Nucleus accumbens (tissue), 56 donors: Measurements from ENCODE around the gene CUEDC2.
"Not testable (repeated sequence)": the region's sequence is repeated elsewhere in the genome, so short reads cannot be mapped to it uniquely, and the experiment has no call there.

Experiments
- DNase-seq, 56 donors: peaks; one replicate each; lab custom pipeline; 2025; lab: John Stamatoyannopoulos, UW

Gene CUEDC2

GRCh38 chr10:102455893-102456471 is 23.6 kb upstream of the CUEDC2 start:
- DNase-seq, result no peak

- not testable (repeated sequence) for DNase-seq
These were observed 22.5 kb upstream of the CUEDC2 start for GRCh38 chr10:102454662-102455487.

DNA sequence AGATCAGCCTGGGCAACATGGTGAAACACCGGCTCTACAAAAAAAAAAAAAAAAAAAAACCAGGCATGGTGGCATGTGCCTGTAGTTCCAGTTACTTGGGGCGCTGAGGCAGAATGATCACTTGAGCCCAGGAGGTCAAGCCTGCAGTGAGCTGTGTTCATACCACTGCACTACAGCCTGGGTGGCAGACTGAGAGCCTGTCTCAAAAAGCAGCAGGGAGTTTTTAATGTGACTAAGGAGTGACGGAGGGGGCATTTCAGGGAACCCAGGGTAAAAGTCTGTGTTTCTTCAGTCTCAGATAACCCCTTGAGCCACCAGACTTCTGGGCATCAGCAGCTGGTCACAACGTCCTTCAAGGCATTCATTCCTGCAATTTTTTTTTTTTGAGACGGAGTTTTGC is 21.1 kb upstream of the CUEDC2 start:
- no peak for DNase-seq

GRCh38 chr10:102452672-102453340 is 20.4 kb upstream of the CUEDC2 start:
- peak in 13 of 56 donors; percentile 7 to 39 (median 17) for DNase-seq

DNA sequence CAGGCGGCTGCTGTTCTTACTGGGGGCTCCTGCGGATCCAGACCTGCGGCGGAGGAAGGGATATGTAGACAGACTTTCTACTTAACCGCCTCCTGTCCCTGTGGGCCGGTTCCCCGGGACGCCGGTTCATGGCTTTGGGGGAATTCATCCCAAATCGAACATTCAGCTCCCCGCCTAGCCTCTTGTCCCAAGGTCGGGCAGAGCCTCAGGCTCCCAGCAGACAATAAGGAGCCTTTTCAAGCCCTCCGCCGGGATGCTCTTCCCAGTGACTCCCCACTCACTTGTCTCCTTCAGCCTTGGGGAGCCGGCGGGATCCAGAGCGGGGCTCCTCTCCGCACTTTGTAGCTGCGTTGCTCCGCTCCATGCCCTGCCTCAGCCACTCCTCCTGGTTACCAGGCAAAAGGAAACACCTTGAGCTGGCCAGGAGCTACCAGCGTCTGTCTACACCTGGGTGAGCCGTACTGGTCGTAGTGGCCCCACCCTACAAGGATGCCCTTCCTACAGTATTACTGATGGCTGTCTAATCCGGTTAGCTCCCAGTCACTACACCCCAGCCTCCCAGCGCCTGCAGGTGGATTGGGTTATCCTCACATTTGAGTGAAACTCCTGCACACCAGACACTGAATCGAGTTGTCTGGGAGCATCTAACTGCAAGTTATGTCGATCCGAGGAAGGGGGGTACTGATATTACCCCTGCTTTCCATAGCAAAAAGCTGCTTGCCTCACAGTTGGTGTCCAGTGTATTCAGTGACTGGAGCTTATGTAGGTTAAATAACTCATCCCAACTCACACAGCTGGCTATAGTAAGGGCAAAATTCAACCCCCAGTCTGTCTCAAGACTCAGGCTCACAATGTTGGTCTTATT is 19.0 kb upstream of the CUEDC2 start, which contains the start of gene C10orf95:
TSS of gene C10orf95 (minus strand) at position 439 of the 865 bp plus-strand sequence. CDS start 450 bp downstream, outside the sequence.
- peak in 6 of 56 donors; percentile 20 to 44 (median 40) for DNase-seq

DNA sequence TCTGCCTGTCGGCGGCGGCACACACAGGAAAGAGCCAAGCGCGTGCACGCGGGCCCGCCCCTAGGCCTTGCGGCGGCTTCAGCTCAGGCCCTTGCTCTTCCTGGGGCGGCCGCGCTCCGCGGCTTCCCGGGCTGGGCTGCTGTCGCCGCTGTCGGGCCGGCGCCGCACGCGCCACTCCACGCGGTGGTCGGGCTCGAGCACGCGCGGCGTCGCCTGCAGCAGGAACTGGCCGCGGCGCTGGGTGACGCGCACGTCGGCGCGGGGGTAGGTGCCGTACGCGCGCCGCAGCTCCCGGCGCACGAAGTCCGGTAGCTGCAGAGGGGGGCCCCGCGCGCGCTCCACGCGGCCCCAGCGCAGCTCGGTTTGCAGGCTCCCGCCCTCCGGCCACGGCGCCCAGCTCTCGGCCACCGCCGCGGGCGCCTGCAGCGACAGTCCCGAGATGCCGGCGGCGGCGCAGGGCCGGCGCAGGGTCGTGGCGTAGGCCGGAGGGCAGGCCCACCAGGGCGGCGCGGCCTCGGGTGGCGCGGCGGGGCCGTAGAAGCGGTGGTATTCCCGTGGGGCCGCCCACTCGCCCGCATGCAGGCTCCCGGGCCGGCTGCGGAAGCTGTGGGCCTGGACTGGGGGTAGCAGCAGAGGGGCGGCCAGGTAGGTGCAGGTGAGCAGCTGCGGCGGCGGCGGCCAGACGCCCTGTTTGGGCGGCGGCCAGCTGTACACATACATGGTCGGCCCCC is 18.2 kb upstream of the CUEDC2 start:
- peak in 54 of 56 donors; percentile 27 to 88 (median 66) for DNase-seq

DNA sequence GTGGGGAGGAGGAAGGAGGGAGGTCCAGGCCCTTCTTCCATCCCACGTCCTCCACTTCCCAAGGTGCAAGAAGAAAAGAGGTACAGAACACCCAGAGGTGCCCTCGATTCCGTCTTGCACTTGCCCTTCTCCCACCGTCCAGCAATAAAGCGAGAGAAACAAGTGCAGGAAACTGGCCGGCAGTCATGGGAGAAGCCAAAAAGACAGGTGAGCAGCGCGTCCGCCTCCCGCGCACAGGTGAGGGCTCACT is 17.7 kb upstream of the CUEDC2 start:
- DNase-seq, result no peak

DNA sequence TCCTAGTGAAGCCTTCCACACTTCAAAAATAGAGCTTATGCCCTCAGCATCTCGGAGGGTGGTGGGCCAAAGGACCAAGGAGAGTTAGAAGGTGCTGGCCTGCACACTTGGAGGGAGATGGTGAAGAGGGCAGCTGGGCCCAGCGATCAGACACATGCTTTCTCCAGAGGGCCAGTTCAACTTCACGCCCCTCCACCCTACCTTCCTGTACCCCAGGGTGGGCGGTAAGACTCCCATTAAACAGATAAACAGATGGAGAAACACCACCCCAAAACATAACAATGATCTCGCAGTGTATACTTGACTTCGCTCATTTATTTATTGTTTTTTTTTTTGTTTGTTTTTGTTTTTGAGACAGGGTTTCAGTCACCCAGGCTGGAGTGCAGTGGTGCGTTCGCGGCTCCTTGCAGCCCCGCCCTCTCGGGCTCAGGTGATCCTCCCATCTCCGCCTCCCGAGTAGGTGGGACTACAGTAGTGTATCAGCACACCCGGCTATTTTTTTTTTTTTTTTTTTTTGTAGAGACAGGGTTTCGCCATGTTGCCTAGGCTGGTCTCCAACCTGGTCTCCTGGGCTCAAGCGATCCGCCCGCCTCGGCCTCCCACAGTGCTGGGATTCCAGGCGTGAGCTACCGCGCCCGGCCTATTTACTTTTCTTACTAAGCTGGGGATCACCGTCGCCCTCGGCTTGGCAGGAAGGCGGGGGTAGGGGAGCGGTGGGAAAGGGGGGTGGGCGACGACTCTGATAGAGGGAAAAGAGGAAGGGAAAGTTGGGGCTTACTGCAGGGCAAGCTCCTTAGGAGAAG is 17.1 kb upstream of the CUEDC2 start:
- peak in 37 of 56 donors; percentile 19 to 85 (median 43) for DNase-seq

GRCh38 chr10:102444851-102445250 is 12.5 kb upstream of the CUEDC2 start:
- DNase-seq, result no peak

DNA sequence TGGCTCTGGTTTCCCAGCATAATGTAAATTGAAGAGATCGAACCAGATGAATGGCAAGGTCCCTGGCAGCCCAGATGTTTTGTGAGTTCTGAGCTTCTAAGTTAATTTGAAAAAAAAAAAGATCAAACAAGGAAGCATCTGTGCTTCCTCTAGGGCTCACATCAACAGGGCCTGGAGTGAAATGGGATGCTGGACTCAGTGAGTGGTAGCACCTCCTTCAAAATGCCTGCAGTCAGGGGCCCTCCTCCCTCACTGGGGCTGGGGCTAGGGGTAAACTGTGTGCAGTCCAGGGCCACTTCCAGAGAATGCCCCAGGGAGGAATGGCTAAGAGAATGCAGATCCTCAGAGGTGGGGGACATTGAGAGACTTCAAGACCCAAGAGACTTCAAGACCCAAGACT is 6.0 kb upstream of the CUEDC2 start:
- no peak for DNase-seq

DNA sequence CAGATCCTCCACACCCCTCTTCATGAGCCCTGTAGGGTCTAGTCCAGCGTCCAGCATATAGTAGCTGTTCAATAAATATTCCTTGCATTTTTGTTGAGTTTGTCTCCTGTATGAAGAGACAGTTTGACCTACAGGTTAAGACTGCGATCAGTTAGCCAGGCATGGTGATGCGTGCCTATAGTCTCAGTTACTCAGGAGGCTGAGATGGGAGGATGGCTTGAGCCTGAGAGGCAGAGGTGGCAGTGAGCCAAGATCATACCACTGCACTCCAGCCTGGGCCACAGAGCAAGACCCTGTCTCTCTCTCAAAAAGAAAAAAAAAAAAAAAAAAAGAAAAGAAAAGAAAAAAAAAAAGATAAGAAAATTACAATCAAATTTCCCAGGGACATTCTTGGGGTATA is 5.1 kb upstream of the CUEDC2 start:
- no peak for DNase-seq

DNA sequence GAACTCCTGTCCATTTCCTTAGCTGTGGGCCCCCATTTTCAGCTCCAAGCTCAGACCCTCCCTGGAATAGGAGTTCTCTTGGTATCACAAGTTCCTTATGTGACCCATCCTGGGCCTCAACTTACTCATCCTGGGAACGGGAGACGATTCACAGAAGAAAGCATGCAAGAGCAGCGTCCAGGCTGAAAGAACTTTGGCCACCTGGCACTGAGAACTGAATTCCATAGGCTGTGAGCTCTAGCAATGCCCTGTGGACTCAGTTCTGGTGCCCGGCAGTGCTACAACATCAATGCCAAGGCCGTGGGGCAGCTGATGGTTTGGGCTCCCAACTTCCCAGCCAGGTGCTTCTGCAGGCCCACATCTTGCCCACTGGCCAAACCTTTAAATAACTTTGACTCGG is 3.9 kb upstream of the CUEDC2 start:
- no peak for DNase-seq

DNA sequence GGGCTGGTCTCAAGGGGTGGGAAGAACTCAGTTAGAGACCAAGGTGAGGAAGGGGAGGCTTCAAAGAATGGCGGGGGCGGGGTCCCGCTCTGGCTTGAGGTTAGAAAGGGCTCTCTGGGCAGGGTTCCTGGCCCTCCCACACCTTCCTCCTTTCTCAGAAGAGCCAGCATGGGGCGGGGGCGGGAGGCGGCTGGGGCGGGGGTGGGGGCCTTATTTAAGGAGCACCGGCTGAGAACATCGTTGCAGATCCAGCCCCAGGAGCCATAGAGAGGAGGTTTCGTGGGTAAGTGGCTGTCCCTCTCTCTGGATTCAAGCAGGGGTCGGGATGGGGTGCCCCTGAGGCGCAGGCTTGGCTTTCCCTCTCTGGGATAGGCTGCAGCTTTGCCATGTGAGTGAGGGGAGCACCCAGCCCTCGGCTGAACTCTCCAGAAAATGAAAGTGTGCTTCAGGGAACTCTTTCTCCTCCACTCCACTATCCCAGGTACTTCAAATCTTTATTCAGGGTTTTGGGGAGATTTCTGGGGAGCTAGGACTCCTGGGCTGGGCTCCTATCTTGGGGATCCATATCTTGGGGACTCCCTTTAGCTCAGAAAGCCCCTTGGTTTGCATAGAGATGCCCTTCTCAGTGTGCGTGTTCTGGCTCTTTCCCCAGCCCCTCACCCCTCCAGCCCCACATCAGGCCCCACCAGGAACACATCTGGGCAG is 3.3 kb upstream of the CUEDC2 start:
- DNase-seq, result peak in 3 of 56 donors; percentile 20 to 36 (median 27)

GRCh38 chr10:102435133-102435497 is 2.7 kb upstream of the CUEDC2 start:
- DNase-seq, result no peak

DNA sequence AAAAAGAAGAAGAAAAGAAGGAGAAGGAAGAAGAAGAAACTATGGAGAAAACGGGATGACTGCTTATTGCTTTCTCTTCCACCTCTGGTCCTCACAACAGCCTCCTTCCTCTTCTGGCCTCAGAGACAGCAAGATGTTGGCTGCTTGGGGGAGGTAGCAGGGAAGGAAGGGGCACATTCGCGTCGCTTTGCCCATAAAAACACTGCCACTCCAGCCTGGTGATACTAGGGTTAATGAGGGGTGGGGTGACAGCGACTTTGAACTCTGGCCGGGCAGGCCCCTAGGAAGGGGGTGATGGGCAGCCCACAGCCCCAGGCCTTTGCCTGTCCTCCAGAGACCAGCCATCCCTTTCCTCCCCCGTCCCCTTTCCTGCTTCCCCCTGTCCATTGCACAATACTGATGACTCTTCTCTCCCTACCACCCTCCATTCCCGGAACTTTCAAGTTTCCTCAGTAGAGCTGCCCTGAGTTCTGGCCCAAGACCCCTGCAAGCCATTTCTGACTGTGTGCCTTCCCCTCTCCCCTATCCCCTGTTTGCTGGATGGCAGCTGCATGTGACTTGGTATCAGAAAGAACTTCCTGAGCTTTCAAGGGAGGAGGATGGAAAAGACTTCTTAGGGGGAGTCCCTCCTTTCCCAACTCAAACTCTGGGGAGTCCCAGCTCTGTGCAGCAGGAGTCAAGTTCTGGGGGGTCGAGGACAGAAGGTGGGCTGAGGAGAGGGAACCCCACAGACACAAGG is 2.2 kb upstream of the CUEDC2 start:
- DNase-seq, result no peak

GRCh38 chr10:102433619-102434046 is 1.3 kb upstream of the CUEDC2 start:
- DNase-seq, result no peak

- no peak for DNase-seq
These were observed 786 bp downstream of the CUEDC2 start for GRCh38 chr10:102431452-102432124.
